CD4-positive, alpha-beta T cell treated with Interleukin-4 for 4 hours (primary cell): ENCODE data around the gene GINS3.

ENCODE experiments used
- DNase-seq: peaks from one replicate; pipeline ENCODE4 v3.0.0-alpha.2; 2020

The GINS3 gene

DNA sequence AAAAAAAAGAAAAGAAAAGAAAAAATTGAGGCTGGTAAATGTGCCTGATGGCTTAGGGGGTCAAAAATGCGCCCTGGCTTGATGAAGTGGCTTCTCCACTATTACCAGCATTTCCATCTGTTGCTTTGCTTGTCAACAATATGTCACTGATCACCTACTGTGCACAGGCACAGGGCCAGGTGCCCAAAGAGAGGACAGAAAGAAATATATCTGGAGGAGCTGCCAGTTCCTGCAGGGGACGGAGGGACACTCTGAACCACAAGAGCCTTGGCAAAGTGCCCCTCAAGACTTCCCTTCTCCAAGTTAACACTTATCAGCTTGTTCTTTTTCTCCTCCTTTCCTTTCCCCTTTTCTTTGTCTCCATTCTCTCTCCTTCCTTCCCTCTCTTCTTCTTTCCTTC is 34.7 kb downstream of the GINS3 start:
- DNase-seq, result no peak

DNA sequence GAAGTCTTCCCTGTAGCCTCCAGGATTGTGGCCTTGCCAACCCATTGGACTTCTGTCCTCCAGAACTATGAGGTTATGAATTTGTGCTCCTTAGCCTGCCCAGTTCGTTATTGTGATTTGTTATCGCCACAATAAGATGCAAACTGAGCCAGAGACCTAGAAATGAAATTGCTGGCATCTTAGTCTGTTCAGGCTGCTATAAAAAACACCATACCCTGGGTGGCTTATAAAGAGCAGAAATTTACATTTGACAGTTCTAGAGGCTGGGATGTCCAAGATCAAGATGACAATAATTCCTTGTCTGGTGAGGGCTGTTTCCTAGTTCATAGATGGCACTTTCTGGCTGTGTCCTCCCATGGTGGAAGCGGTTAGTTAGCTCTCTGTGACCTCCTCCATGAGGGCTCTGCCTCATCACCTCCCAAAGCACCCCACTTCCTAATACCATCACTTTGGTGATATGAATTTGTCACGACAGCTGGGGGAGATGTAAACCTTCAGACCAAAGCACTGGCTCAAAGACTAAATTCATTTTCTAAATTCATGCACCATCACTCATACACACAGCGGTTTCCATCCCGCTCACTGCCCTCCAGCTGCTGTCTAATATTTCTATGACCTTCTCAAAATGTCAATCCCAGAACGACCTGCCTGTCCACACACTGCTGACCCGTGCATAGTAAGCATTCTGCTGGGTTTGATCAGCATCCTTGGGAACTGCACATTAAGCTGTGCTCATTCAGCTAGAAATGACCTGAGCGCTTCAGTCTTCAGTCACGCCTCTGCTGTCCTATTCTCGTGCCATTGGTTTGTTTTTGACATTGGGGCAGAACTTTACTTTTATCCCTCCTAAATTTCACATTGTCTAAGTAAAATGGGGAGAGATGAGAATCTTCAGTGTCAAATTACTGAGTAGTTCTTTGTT is 36.6 kb downstream of the GINS3 start:
- no peak for DNase-seq

DNA sequence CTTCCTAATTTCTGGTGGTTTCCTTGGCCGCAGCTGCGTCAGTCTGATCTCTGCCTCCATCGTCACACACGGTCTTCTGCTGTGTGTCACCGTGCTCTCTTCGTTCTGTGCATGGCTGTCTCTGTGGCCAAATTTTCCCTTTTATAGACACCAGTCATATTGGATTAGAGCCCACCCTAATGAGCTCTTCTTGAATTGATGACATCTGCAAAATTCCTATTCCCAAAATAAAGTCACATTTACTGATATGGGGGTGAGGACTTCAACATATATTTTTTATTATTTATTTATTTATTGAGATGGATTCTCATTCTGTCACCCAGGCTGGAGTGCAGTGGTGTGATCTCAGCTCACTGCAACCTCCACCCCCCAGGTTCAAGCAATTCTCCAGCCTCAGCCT is 38.4 kb downstream of the GINS3 start:
- no peak for DNase-seq

DNA sequence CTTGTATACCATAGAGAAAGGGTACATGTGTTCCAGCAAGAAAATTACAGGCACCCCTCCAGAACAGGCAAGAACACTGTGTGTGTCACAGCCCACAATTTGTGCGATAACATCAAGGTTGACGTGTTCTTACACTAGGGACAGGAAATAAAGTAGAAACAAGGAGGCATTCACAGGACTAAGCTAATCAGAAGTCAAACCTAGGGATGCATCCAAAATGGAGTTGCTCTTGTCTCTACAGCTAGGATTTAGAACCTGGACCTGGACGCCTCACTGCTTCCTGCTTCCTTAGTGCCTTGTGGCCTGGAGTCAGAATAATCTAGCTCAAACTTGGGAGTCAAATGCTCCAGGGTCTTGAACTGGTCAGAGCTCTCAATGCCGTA is 41.3 kb downstream of the GINS3 start:
- DNase-seq, result no peak

DNA sequence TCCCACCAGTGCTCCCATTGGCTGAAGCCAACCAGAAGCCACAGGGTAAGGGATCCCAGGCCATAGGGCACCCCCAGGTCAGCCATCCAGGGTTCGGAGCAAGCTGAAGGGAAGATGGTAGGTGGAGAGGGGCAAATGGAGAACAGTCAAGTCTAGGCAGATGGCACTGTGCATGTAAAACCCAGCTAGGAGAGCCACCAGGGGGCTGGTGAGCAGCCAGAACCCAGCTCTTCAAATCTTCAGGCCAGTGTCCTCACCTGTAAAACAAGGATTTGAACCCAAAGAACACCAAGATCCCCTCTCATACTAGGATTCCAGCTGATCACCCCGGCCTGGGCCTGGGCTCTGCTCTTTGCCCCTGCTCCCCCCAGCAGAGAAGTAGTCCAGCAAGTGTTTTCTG is 43.5 kb downstream of the GINS3 start:
- no peak for DNase-seq

DNA sequence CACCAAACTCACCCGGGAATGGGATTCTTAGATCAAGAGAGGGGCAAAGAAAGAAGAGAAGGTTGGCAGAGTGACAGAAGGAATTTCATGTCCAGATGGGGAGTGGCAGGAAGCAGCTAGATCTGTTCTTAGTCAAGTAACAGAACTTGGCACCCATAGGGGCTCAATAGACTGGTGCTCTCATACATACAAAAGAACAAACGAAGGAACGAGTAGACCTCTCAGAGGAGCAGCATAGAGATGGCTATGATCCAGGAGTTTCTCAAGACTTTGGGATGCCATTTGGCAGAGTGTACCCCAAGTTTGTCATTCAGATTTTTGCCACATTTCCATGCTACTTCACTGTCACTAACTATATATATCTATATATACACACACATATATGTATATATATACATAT is 47.9 kb downstream of the GINS3 start:
- DNase-seq, result no peak

DNA sequence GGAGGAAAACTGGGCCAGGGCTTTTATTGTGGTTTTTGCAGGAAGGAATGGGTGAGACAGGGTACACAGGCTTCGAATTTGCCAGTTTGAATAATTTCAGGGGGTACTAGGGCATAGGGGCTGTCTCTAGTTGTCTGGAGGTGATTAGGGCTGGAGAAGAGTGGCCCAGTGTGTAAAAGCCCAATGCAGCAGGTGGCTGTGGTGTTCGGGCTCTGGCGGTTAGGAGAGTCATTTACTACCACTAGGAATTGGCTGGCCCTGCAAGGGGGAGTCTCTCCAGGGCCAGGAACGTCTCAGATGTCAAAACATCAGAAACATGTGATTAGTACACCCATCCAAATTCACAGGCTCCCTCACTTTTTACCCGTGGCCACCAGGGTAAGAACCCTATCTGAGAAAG is 50.3 kb downstream of the GINS3 start:
- no peak for DNase-seq

DNA sequence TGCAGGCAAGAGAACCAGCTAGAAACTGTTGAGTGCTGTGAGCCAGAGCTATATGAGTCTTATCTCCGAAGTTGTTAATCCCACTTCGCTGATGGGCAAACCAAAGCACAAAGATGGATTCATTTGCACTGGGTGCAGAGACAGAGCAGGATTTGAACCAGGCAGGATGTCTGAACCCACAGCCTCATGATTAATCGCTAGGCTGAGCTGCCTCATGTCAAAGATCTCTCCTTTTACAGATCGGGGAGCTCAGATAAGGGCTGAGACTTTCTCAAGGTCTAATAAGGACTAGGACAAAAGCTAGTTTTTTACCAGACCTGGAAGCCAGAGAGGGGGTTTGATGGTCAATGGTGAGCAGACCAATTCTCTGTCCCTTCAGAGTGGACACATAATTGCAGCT is 51.5 kb downstream of the GINS3 start:
- DNase-seq, result no peak

DNA sequence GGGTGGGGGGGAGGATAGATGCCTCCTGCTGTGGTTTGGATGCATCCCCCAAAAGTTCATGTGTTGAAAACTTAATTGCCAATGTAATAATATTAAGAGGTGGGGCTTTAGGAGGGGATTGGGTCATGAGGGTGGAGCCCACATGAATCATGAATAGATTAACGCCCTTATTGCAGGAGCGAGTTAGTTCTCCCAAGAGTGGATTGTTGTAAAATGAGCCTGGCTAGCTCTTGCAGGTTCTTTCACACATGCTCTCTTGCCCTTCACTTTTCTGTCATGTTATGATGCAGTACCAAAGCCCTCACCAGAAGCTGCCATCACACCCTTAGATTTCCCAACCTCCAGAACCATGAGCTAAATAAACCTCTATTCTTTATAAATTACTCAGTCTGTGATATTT is 52.0 kb downstream of the GINS3 start:
- no peak for DNase-seq

DNA sequence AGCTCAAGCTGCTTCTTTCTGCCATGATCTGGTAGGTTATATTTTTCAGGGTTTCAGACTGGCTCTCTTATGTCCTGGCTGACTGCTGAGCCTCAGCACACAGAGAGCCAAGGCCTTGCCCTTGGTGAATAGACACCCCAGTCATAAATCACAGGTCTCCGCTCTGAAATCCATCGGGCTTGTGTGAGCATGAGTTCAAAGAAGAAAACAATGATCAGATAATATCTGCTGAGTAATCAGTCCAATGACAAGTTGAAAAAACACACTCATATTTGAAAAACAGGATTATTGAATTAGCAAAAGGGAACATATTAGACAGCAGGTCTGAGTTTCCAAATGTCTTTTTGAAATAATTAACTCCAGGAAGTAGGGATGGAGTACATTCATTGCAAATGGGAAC is 56.6 kb downstream of the GINS3 start:
- DNase-seq, result no peak

DNA sequence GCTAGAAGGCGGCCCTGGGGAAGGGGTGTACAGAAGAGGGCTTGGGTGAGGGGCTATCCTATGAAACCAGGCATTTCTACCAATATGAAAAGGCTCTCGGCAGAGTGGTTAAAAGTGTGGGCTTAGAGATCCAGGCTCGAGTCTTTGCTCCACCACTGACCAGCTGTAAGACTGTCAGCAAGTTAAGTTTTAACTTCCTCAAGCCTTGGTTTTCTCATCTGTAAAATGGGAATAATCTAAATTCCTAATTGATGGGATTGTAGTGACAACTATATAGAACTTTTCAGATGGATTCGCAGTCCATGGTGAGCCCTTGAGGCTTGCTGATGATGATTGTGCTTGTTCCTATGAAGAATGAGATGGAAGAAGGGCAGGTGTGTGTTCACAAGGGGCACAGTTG is 57.0 kb downstream of the GINS3 start:
- DNase-seq, result no peak

DNA sequence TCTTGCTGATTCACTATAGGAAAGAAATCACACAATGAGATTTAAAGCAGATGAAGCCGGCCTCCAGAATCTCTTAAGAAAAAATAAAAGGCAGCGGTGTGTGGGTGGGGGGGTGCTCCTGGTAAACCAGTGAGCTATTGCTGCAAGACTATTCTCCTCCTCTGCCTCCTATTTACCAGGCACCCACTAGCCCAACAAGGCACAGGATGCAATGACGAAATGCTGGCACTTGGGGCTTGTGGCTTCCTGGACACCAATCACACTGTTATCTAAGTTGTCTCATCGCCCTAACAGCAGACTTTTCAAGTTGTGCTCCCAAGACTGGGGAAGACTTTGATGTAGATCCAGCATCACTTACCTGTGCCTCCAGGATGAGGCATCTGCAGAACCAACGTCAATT is 57.5 kb downstream of the GINS3 start:
- DNase-seq, result no peak

DNA sequence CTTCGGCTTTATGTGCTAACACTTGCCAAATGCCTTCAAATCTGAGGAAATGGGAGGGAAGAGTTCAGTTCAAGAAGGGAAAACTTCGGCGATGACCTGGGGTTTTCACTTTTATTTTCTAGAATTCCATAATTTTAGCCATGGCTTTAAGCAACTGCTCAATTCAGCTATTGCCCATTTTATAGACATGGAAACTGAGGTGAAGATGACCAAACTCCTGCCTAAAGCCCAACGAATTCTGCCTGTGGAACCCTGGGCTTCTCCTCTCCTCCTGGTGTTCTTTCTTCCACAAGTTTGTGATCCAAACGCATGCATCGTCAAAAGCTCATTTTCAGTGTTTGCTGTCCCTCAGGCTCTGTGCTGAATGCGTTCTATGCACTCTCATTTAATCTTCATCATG is 58.3 kb downstream of the GINS3 start:
- DNase-seq, result no peak

DNA sequence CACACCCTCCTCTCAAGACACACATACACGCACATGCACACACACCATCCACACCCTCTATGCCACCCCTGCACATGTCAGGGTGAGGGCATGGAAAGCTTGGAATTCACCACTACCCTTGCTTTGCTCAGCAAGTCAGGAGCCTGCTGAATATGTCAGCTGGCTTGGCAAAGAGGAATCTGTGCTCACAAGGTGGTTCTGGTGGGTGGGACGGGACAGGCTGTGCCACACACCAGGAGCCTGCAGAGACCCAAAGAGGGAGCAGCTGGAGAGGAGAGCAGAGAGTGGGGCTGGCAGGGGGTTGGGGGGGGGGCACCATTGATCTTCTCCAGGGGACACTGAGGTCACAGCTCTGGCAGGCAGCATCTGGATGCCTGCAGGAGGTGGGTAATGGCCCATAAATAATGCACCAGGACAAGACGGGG is 59.0 kb downstream of the GINS3 start:
- DNase-seq, result no peak

DNA sequence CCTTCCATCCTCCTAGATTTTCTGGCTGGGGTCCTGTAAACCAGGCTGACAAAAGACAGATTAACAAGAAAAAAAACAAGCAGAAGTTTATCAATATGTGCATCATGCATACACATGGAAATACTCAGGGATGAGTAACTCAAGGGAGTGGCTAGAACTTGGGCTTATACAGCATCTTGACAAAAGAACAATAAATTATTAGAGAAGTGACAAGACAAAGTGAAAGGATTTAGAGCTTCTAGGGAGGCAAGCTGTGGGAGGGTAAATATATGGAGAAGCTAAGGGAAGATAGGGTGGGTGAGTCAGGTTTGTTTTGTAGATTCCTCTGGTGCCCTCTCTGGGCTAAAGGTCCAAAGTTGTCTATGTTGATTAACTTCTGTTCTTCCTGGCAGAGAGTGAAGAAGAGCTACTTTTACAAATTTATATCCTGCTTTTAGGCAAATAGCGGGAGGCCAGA is 59.7 kb downstream of the GINS3 start:
- DNase-seq, result no peak

DNA sequence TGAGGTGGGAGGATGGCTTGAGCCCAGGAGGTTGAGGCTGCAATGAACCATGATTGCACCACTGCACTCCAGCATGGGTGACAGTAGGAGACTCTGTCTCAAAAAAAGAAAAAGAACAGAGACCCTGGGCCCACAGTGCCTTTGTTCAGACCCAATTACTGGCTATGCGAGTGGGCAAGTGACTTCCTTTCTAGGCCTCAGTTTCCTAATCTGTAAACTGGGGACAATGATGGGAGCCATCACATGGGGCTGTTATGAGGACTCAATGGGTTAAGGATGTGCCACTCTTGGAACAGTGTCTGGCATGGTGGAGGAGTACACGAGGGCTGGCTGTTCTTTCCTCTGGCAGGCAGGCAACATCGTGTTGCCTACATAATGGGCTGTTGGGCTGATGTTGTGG is 60.4 kb downstream of the GINS3 start:
- no peak for DNase-seq

DNA sequence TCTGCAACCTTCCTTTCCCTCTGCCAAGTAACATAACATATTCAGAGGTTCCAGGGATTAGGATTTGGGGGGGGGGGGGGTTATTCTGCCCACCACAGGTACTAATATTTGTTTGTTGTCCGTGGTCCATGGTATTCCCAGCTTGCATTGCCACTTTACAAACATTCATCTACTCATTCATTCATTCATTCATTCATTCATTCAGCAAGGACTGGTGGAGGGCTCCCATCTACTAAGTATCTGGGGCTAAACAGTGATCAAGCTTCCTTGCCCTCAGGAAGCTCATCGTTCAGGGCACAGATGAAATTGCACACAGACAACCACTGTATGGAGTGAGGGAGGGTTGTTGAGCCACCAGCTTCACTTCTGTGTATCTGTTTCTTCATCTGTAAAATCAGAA is 61.9 kb downstream of the GINS3 start:
- DNase-seq, result no peak

DNA sequence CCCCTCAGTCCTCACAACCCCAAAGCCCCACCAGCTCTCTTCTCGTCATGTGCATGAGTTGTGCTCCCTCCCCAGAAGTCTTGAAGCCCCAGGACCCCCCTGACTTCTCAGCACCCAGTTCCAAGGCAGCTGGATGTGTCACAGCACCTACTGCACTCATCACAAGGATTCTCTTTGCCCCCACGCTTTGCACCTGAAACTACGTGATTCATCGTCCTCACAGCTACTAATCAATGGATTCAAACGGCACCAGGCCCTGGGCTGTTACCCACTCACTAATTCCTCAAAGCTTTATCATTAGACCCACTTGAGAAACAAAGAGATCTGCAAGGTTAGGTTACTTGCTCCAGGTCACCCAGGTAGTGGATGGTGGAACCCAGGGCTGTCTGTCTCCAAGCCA is 62.6 kb downstream of the GINS3 start:
- no peak for DNase-seq
